Mammary epithelial cell (primary cell): ENCODE measurements around the gene GFRA1.

Experiments
- CTCF ChIP-seq, 2 donors: IDR thresholded peaks in 1 of 2; conservative IDR thresholded peaks in 1 of 2; 2 replicates each; pipeline ENCODE4 v1.5.1; 2011 to 2012; ENCODE audit warnings: inconsistent platforms in 2 of 2, low read length in 2 of 2, mild to moderate bottlenecking in 2 of 2, control low read depth in 1 of 2, low read depth in 1 of 2; ENCODE audit not compliant: insufficient read depth in 1 of 2; ENCODE audit errors: extremely low read depth in 1 of 2
- EZH2 ChIP-seq: IDR thresholded peaks from 2 replicates; pipeline ENCODE4 v1.6.1; 2012; ENCODE audit warnings: low read length, inconsistent platforms, borderline replicate concordance

GRCh38 chr10:116136261-116136660 is 136.7 kb downstream of the GFRA1 start:
- TF ChIP-seq EZH2 (no peak), CTCF (conservative IDR thresholded peaks at IDR 0.05 in 1 of 2, IDR thresholded peaks at IDR 0.05 in 1 of 2; ENCODE audit: extremely low read depth in 1 of 2, insufficient read depth in 1 of 2, low read depth in 1 of 2, low read length in 2 of 2) (no peak)
